CD4-positive, alpha-beta memory T cell (primary cell): Measurements from ENCODE around the gene DCTD. TPM values are rescaled to one million over a fixed set of nuclear protein-coding genes. Genes with fewer than 3 reads are reported as not detected.

Experiments used
- CTCF ChIA-PET: fragments of 350-600 bp; sonication (Branson Sonifier 250); formaldehyde crosslinking; loops from one replicate; lab custom pipeline; 2021; ENCODE audit warnings: inconsistent platforms; ENCODE audit not compliant: partially characterized antibody; lab: Charles Lee
- POLR2A ChIA-PET: fragments of 350-600 bp; sonication (Branson Sonifier 250); formaldehyde crosslinking; loops from one replicate; lab custom pipeline; 2021; ENCODE audit not compliant: partially characterized antibody; lab: Charles Lee
- DNase-seq, 5 donors: peaks; one replicate each; pipeline versions ENCODE4 v3.0.0 to v3.0.0-alpha.2; 2020 to 2022; ENCODE audit warnings: mixed read lengths in 1 of 5
- H3K27ac ChIP-seq: one replicate; pipeline ENCODE4 v1.7.0; 2013; ENCODE audit warnings: low read depth, low read length
- H3K27me3 ChIP-seq: 2 replicates; pipeline ENCODE4 v1.7.0; 2013; ENCODE audit warnings: mild to moderate bottlenecking, low read length, moderate library complexity; ENCODE audit not compliant: insufficient read depth
- H3K36me3 ChIP-seq: 2 replicates; pipeline ENCODE4 v1.7.0; 2013; ENCODE audit warnings: mild to moderate bottlenecking, low read length, moderate library complexity; ENCODE audit not compliant: insufficient read depth
- H3K4me1 ChIP-seq: 2 replicates; pipeline ENCODE4 v1.7.0; 2013; ENCODE audit warnings: mild to moderate bottlenecking, low read length, moderate library complexity; ENCODE audit not compliant: insufficient read depth
- H3K4me3 ChIP-seq, 2 donors: one replicate each; pipeline ENCODE4 v1.7.0; 2013; ENCODE audit warnings: low read length in 2 of 2, mild to moderate bottlenecking in 1 of 2
- H3K9me3 ChIP-seq, 2 donors: one replicate each; pipeline ENCODE4 v1.7.0; 2013; ENCODE audit warnings: low read length in 2 of 2, control low read depth in 1 of 2; ENCODE audit not compliant: control insufficient read depth in 1 of 2
- H3K27ac Mint-ChIP-seq, 7 donors: one replicate each; pipeline ENCODE4 v1.8.0; 2020 to 2021; ENCODE audit warnings: mixed read lengths in 7 of 7, mild to moderate bottlenecking in 6 of 7, inconsistent platforms in 3 of 7, moderate library complexity in 3 of 7
- H3K27me3 Mint-ChIP-seq, 2 donors: one replicate each; pipeline ENCODE4 v1.8.0; 2020 to 2021; ENCODE audit warnings: mixed read lengths in 2 of 2
- H3K36me3 Mint-ChIP-seq, 2 donors: one replicate each; pipeline ENCODE4 v1.8.0; 2020 to 2021; ENCODE audit warnings: mixed read lengths in 2 of 2, inconsistent platforms in 1 of 2, mild to moderate bottlenecking in 1 of 2
- H3K4me1 Mint-ChIP-seq, 4 donors: one replicate each; pipeline ENCODE4 v1.8.0; 2020 to 2021; ENCODE audit warnings: mixed read lengths in 4 of 4, mild to moderate bottlenecking in 1 of 4
- H3K4me3 Mint-ChIP-seq, 8 donors: one replicate each; pipeline ENCODE4 v1.8.0; 2020 to 2021; ENCODE audit warnings: mixed read lengths in 8 of 8, mild to moderate bottlenecking in 7 of 8, moderate library complexity in 6 of 8, inconsistent platforms in 3 of 8
- H3K9me3 Mint-ChIP-seq, 8 donors: one replicate each; pipeline ENCODE4 v1.8.0; 2020 to 2021; ENCODE audit warnings: mixed read lengths in 8 of 8, mild to moderate bottlenecking in 5 of 8, inconsistent platforms in 3 of 8, moderate library complexity in 1 of 8
- intact Hi-C: fragments of 100-400 bp; cut with micrococcal nuclease; formaldehyde crosslinking; loops from one replicate; pipeline ENCODE4 v1.15.1; 2023
- polyA plus RNA-seq, 2 donors: library from polyadenylated mRNA; unstranded; fragments of 300-500 nt; fragmentation: Illumina TruSeq; gene quantifications; one replicate each; pipeline ENCODE4 v1.2.3, GENCODE V29; 2021
- total RNA-seq, 2 experiments: library from RNA; stranded (reverse); gene quantifications; one replicate each; pipeline ENCODE4 v1.2.3, GENCODE V29; 2021

The DCTD gene
- total and polyA plus RNA-seq, 4 experiments from 2014 or later = 66.6 to 119 (median 77.2) TPM

DNA sequence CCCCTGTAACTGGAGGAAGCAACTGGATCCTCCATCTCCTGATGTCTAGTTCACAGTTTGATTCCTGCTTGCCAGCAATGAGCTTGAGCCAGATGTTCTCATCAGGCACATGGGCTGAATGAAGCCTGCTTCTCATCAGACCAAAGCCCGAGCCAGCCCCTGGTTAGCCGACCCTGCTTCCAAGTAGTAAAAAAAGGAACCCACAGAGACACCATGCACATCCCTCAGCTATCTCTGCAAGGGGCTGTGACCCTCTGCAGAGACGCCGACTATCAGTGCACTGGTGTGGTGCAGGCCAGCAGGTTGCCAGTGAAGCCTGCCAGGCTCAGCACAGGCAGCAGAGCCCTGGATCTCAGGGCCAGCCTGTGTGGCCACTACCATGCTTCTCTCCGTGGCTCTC is 2.8 kb downstream of the DCTD start:
- Histone ChIP-seq H3K27ac (no peak overlapping the region), H3K27me3 (no peaks in the 10 kb centered on the region), H3K4me3 (no peak overlapping the region), H3K9me3 (no peaks in the 10 kb centered on the region), H3K4me1 (peaks cover 26% of the 10 kb centered on the region), H3K36me3 (peaks cover 15% of the 10 kb centered on the region)
- Mint-ChIP-seq H3K27ac (peak overlapping the region in 2 of 7 donors; percentile 7 to 43), H3K36me3 (peaks cover 38 to 54% of the 10 kb centered on the region in 2 donors), H3K4me1 (peaks cover 33 to 73% (median 40%) of the 10 kb centered on the region in 4 donors), H3K27me3 (no peaks in the 10 kb centered on the region), H3K9me3 (no peaks in the 10 kb centered on the region), H3K4me3 (no peak overlapping the region)
- no peak for DNase-seq
- intact Hi-C loops = loop anchor here (10.0 kb wide), 2 partner anchors 480 to 740 kb away; partner anchors contain the start of genes RWDD4 and TRAPPC11
- ChIA-PET POLR2A (no interaction called here), CTCF (no interaction called here)

- peak overlapping the region in 2 of 7 donors; percentile 12 to 58 for H3K27ac Mint-ChIP-seq
- CTCF ChIA-PET = interaction anchor here (1.6 kb wide), 1 partner anchor 25 kb away, joined by 4 read pairs; no protein-coding TSS in a partner anchor
- intact Hi-C loops = loop anchor here (10.0 kb wide), 2 partner anchors 481 to 741 kb away; partner anchors contain the start of genes RWDD4 and TRAPPC11
- DNase-seq = no peak
- no peaks in the 10 kb centered on the region for H3K9me3 ChIP-seq
- H3K4me3 ChIP-seq = no peak overlapping the region
- H3K36me3 ChIP-seq = peaks cover 15% of the 10 kb centered on the region
- H3K4me1 Mint-ChIP-seq = peaks cover 32 to 68% (median 36%) of the 10 kb centered on the region in 4 donors
- POLR2A ChIA-PET = no interaction called here
- H3K27me3 Mint-ChIP-seq = no peaks in the 10 kb centered on the region
- H3K27ac ChIP-seq = no peak overlapping the region
- peak overlapping the region in 1 of 8 donors; percentile 34 for H3K4me3 Mint-ChIP-seq
- H3K9me3 Mint-ChIP-seq = no peaks in the 10 kb centered on the region
- H3K4me1 ChIP-seq = peaks cover 19% of the 10 kb centered on the region
- H3K27me3 ChIP-seq = no peaks in the 10 kb centered on the region
- peaks cover 41 to 58% of the 10 kb centered on the region in 2 donors for H3K36me3 Mint-ChIP-seq
Measured at GRCh38 chr4:182913621-182914020, 3.6 kb downstream of the DCTD start.

DNA sequence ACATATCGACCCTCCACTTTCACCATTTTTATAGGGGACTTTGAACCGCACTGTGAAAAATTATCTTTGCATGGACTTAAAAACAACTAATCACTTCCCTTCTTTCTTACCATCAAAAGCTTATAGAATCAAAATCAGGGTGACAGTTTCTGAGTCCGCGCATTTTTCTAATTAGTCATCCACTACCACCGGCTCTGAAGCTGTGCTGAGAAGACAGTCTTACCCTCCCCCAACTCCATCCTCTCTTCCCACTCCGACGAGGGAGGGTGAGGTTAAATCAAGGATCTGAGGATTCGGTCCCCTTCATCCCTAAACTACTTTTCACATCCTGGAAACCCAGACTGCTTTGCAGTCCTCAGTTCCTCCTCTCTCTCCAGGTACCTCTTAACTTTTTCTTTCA is 4.2 kb downstream of the DCTD start:
- no peak for DNase-seq
- H3K36me3 ChIP-seq = peaks cover 15% of the 10 kb centered on the region
- H3K27ac Mint-ChIP-seq = peak overlapping the region in 2 of 7 donors; percentile 58 to 70
- H3K9me3 ChIP-seq = no peaks in the 10 kb centered on the region
- H3K4me3 Mint-ChIP-seq = no peak overlapping the region
- peaks cover 26 to 62% (median 32%) of the 10 kb centered on the region in 4 donors for H3K4me1 Mint-ChIP-seq
- peaks cover 13% of the 10 kb centered on the region for H3K4me1 ChIP-seq
- no peak overlapping the region for H3K27ac ChIP-seq
- peaks cover 43 to 61% of the 10 kb centered on the region in 2 donors for H3K36me3 Mint-ChIP-seq
- POLR2A ChIA-PET = no interaction called here
- no peaks in the 10 kb centered on the region for H3K9me3 Mint-ChIP-seq
- H3K4me3 ChIP-seq = no peak overlapping the region
- no peaks in the 10 kb centered on the region for H3K27me3 ChIP-seq
- H3K27me3 Mint-ChIP-seq = no peaks in the 10 kb centered on the region
- CTCF ChIA-PET = interaction anchor here (1.1 to 1.6 kb wide), 2 partner anchors 10 to 25 kb away, joined by 3 to 4 read pairs; no protein-coding TSS in a partner anchor
- intact Hi-C loops = loop anchor here (10.0 kb wide), 2 partner anchors 482 to 742 kb away; partner anchors contain the start of genes RWDD4 and TRAPPC11

GRCh38 chr4:182908124-182908523 is 9.1 kb downstream of the DCTD start:
- no peak overlapping the region for H3K4me3 Mint-ChIP-seq
- no peak for DNase-seq
- no peaks in the 10 kb centered on the region for H3K27me3 Mint-ChIP-seq
- ChIA-PET POLR2A (interaction anchor here (0.6 kb wide), 1 partner anchor 62 kb away, joined by 3 read pairs; no protein-coding TSS in a partner anchor), CTCF (interaction anchor here (2.1 kb wide), 1 partner anchor 17 kb away, joined by 13 read pairs; no protein-coding TSS in a partner anchor)
- H3K27ac ChIP-seq = no peak overlapping the region
- no peaks in the 10 kb centered on the region for H3K27me3 ChIP-seq
- H3K9me3 Mint-ChIP-seq = no peaks in the 10 kb centered on the region
- H3K4me1 ChIP-seq = no peaks in the 10 kb centered on the region
- peaks cover 32% of the 10 kb centered on the region for H3K36me3 ChIP-seq
- intact Hi-C loops = no loop called here
- H3K9me3 ChIP-seq = no peaks in the 10 kb centered on the region
- H3K36me3 Mint-ChIP-seq = peaks cover 73 to 80% of the 10 kb centered on the region in 2 donors
- H3K4me1 Mint-ChIP-seq = peaks cover 15 to 33% (median 24%) of the 10 kb centered on the region in 4 donors
- no peak overlapping the region for H3K27ac Mint-ChIP-seq
- H3K4me3 ChIP-seq = no peak overlapping the region

DNA sequence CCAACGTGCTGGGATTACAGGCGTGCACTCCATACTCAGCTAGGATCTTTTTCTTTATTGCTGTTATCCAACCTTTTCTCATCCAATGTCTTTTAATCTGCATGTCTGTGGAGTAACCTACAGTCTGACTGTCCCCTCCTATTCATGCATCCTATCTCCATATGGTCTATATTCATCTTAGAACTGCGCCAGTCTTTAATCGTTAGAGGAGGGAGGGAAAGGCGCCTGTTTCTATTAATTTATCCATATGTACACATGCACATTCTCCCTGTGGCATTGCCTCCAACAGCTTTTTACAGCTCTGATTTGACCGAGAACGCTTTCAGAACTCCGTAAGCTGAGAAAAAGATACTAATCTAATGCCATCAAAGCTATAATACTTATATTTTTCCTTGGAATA is 9.8 kb downstream of the DCTD start:
- peaks cover 9 to 26% (median 19%) of the 10 kb centered on the region in 4 donors for H3K4me1 Mint-ChIP-seq
- Histone ChIP-seq H3K4me1 (no peaks in the 10 kb centered on the region), H3K27ac (no peak overlapping the region), H3K27me3 (no peaks in the 10 kb centered on the region), H3K4me3 (no peak overlapping the region), H3K9me3 (no peaks in the 10 kb centered on the region), H3K36me3 (peaks cover 33% of the 10 kb centered on the region)
- no peaks in the 10 kb centered on the region for H3K27me3 Mint-ChIP-seq
- ChIA-PET CTCF (no interaction called here), POLR2A (no interaction called here)
- no peak overlapping the region for H3K27ac Mint-ChIP-seq
- DNase-seq = no peak
- H3K4me3 Mint-ChIP-seq = no peak overlapping the region
- H3K9me3 Mint-ChIP-seq = no peaks in the 10 kb centered on the region
- peaks cover 69 to 77% of the 10 kb centered on the region in 2 donors for H3K36me3 Mint-ChIP-seq
- intact Hi-C loops = no loop called here

DNA sequence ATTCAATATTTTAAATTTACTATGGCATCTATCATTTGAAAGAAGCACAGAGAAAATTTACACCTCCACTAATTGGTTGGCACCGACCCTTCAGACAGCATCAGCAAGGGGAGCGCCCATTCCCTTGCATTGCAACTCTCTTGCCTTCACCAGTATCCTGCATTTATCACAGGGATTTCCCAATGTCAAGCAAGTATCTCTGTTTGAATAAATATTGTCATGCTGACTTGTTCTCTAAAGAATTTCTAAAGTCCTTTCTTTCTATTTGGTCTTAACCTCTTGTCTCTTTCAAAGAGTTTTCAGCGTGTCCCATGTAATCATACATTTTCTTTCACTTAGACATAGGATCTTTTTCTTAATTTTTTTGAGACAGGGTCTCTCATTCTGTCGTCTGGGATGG is 10.4 kb downstream of the DCTD start:
- H3K4me3 Mint-ChIP-seq = no peak overlapping the region
- POLR2A ChIA-PET = no interaction called here
- Histone ChIP-seq H3K9me3 (no peaks in the 10 kb centered on the region), H3K36me3 (peaks cover 33% of the 10 kb centered on the region), H3K4me1 (no peaks in the 10 kb centered on the region), H3K27ac (no peak overlapping the region), H3K4me3 (no peak overlapping the region), H3K27me3 (no peaks in the 10 kb centered on the region)
- no peaks in the 10 kb centered on the region for H3K27me3 Mint-ChIP-seq
- H3K4me1 Mint-ChIP-seq = peaks cover 10 to 20% (median 16%) of the 10 kb centered on the region in 4 donors
- no peak for DNase-seq
- CTCF ChIA-PET = no interaction called here
- no peaks in the 10 kb centered on the region for H3K9me3 Mint-ChIP-seq
- intact Hi-C loops = no loop called here
- peaks cover 68 to 79% of the 10 kb centered on the region in 2 donors for H3K36me3 Mint-ChIP-seq
- peak overlapping the region in 1 of 7 donors; percentile 60 for H3K27ac Mint-ChIP-seq

DNA sequence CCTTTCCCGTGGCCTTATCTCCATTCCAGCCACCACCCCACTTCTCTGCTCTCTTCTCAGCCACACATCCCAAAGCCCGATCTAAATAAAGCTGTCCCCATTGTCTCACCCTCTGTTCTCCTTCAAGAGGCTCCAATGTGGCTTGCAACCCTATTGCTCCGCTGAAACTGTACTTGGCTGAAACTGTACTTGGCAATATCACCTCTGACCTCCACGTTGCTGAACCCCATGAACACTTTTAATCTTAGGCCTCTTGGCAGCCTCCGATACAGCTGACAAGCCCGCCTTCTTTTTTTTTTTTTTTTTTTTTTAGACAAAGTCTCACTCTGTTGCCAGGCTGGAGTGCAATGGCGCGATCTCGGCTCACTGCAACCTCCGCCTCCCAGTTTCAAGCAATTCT is 12.1 kb downstream of the DCTD start:
- Histone ChIP-seq H3K27ac (no peak overlapping the region), H3K36me3 (peaks cover 25% of the 10 kb centered on the region), H3K27me3 (no peaks in the 10 kb centered on the region), H3K9me3 (no peaks in the 10 kb centered on the region), H3K4me1 (no peaks in the 10 kb centered on the region), H3K4me3 (no peak overlapping the region)
- peaks cover 10 to 16% (median 11%) of the 10 kb centered on the region in 4 donors for H3K4me1 Mint-ChIP-seq
- intact Hi-C loops = no loop called here
- no peaks in the 10 kb centered on the region for H3K27me3 Mint-ChIP-seq
- no peak overlapping the region for H3K4me3 Mint-ChIP-seq
- peaks cover 61 to 76% of the 10 kb centered on the region in 2 donors for H3K36me3 Mint-ChIP-seq
- no peaks in the 10 kb centered on the region for H3K9me3 Mint-ChIP-seq
- POLR2A ChIA-PET = no interaction called here
- peak overlapping the region in 2 of 7 donors; percentile 10 to 31 for H3K27ac Mint-ChIP-seq
- CTCF ChIA-PET = interaction anchor here (1.1 to 1.8 kb wide), 2 partner anchors 10 to 20 kb away, joined by 3 to 5 read pairs; no protein-coding TSS in a partner anchor
- DNase-seq = no peak
